Stimulated activated CD4-positive, alpha-beta T cell treated with anti-CD3 and anti-CD28 coated beads, Interleukin-12 subunit alpha, Interleukin-12 subunit beta, amount 100 ng/mL, for 48 hours (primary cell): ENCODE data around the gene SLCO3A1.

Source experiments
- DNase-seq, 3 donors: peaks; one replicate each; pipeline ENCODE4 v3.0.0-alpha.2; 2020; ENCODE audit warnings: low read depth in 2 of 3, low spot score in 1 of 3

The SLCO3A1 gene

GRCh38 chr15:92155934-92156333, 302.4 kb downstream of the SLCO3A1 start:
- DNase-seq, result no peak

GRCh38 chr15:92157666-92158298, 304.3 kb downstream of the SLCO3A1 start:
- no peak for DNase-seq

GRCh38 chr15:92158426-92158825, 304.9 kb downstream of the SLCO3A1 start:
- DNase-seq, result peak in 2 of 3 donors; percentile 25 to 29

DNA sequence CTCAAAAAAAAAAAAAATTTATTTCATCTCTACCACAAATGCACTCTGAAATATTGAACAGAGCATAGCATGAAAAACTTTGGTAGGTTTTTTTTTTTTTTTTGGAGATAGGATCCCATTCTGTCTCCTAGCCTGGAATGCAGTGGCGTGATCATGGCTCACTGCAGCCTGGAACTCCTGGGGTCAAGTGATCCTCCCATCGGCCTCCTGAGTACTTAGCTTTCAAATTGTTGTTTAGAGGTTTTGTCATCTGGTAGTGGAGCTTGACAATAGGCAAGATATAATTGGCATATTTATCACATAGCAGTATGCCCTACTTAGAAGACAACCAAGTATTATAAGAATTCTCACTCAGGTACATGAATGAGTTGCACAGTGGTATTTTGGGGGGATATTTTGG, 306.0 kb downstream of the SLCO3A1 start:
- no peak for DNase-seq

- no peak for DNase-seq
Measured at GRCh38 chr15:92159906-92160841, 306.7 kb downstream of the SLCO3A1 start.

DNA sequence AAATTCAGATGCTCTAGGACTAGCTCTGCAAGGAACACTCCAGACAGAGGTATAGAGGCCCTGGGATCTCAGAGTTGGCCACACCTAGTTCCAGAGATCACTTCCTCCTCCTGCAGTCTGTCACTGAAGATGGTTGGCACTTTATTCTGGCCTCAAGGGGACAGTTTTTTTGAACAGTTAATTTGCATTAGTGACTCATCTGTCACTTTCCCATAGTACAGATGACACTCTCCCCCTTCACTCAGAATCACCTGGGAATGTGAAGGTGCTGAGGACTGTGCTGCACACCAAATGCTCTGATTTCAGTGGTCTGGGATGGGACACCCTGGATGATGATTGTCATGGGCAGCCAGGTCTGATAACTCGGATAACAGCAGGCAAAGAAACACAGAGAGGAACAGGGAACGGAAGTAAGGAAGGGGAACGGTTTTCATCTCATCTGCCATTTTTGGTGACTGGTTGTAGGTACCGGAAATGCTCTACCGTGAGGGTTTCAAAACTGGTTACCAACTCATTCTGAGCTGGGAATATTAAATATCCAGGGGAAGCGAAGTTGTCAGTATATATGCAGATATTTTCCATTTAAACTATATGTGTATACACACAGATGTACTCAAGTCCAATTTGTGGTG, 307.6 kb downstream of the SLCO3A1 start:
- DNase-seq, result no peak

DNA sequence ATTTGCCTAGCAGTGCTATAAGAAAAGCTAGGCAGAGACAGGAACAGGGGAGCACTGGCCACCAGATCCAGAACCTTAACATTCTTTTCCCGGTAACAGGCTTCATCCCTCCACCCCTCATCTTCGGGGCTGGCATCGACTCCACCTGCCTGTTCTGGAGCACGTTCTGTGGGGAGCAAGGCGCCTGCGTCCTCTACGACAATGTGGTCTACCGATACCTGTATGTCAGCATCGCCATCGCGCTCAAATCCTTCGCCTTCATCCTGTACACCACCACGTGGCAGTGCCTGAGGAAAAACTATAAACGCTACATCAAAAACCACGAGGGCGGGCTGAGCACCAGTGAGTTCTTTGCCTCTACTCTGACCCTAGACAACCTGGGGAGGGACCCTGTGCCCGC, 309.1 kb downstream of the SLCO3A1 start:
- no peak for DNase-seq

DNA sequence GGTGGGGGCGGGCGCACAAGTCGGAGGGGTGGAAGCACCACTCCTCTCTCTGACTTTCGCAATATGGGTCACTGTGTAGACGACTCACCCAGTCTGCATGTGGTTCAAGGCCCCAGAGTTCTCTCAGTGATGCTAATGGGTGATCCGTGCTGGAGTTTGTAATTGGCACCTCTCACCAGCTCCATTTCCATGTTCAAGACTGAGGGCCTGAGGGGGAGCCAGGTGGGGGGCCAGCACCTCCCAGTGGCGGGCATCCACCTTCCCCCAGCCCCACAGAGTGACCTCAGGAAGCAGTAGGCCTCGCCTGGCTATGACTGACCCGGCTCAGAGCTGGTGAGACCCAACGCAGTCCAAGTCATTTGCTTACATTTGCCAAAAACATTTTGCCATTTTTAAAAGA, 310.1 kb downstream of the SLCO3A1 start:
- no peak for DNase-seq

- no peak for DNase-seq
Measured at GRCh38 chr15:92164327-92165000, 311.0 kb downstream of the SLCO3A1 start.

DNA sequence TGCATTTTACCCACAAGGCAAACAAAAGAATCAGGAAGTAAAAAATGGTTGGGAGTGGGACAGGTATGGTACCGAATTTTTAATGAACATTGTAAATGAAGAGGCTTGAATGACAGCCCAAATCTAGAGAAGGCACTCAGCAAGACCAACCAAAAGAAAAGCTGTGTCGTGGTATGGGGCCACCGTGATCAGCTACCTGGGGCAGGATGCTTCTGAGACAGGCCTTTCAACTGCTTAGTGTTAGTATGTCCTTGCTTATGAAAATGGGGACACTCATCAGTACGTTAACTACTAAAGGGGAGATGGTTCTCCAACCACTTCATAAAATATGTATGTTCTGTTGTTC, 311.5 kb downstream of the SLCO3A1 start:
- DNase-seq, result no peak

DNA sequence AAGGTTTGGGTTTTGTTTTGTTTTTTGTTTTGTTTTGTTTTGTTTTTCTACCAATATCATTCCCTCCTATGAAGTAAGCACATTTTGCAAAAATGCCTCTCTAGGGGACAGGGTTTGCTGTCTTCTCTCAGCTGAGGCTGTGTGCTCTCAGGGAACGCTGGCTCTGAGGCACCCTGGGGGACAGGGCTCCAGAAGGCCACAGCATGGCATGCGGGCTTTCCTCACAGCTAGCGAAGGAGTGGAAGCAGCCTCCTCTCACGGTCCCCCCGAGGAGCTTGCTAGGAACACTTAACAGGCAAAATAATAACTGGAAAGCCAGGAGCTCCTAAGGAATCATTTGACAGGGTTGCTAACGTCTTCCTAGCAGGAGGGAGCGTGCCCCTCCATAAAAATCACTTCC, 312.5 kb downstream of the SLCO3A1 start:
- no peak for DNase-seq

GRCh38 chr15:92166751-92167405, 313.4 kb downstream of the SLCO3A1 start:
- DNase-seq, result no peak

DNA sequence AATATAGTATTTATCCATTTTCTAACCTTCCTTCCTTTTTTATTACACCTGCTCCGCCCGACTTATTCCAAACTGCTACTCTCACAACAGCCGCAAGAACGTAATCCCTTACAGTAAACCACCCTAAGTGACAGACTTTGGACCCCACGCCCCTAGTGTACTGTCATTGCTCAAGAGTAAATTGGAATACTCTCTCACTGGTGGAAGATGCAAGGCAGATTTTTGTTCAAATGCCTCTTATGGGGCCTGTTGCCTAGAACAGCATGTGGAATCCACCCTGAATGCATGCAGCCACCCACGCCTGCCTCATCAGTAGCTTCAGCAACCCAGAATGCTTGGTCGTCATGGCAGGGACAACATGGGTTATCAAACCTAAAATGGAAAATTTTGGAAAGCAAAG, 313.9 kb downstream of the SLCO3A1 start:
- no peak for DNase-seq

- no peak for DNase-seq
Measured at GRCh38 chr15:92168066-92168683, 314.7 kb downstream of the SLCO3A1 start.

DNA sequence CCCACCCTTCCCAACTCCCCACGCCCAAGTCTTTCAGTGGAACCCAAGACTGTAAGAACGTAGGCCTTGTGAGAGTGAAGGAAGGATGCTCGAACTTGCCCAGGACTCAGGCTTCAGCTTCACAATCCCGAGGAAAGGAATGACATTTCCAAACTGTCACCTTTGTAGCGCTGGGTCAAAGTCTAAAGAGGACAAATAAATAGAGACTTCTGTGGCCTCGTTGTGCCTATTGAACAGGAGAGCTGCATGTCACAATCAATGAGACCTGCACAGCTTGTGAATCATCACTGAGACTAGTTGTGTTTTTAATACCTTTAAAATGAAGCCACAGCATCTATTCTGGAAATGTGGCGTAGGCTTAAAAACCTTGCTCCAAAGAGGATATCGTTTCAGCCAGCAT, 317.4 kb downstream of the SLCO3A1 start:
- no peak for DNase-seq

DNA sequence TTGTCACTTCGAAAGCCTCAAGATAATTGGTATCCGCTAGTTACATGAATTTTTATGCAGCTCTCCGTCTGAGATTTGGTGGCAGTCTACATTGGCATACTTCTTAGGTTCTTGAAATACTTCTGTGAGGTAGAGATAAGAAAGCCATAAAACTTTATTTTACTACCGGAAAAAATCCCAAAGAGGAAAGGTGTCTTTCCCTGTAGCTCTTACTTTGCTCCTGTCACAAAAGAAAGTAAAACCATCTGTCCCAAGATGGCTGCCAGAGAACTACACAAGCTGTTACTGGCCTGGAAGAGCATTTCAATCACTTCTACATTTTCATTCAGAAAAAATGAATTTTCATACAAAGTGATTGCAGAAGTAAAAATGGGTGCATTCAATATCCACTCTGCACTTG, 325.4 kb downstream of the SLCO3A1 start:
- no peak for DNase-seq

DNA sequence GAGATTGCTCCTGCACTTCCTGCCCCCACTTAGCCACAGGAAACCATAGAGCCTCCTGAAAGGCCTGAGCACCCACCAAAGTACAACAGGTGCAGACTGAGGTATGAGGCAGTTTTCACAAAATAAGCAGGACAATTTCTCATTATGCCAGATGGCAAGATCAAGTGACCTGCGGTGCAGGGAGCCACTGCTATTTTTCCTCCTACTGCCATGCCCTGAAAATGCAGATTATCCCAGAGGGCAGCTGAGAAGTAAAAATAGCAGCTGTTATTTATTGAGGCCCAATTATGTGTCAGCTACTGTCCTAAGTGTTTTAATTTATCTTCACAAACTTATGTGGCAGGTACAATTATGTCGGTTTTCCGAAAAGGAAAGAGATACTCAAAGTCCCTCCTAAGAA, 330.6 kb downstream of the SLCO3A1 start:
- DNase-seq, result no peak

DNA sequence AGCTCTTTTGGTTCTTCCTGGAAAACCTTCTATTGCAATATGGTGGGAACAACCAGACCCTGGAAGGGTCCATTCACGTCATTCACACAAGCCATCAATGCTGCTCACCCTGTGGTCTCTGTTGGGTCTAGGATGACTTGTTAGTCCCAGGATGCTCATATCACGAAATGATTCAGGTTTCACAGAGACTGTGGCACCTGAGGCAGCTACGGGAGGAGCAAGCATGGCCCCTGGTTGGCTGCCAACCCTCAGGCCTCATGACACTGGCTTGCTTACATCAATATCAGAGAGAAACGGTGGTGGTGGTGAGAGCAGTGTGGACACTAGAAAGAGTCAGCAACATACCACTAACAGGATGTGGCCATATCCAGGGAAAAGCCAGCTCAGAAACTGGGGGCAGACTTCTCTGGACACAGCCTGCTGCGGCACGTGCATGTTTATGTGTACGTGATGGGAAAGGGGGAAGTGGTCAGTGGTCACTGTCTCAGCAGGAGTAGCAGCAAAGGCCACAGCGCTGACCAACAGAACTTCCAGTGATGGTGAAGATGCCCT, 331.2 kb downstream of the SLCO3A1 start:
- DNase-seq, result no peak

DNA sequence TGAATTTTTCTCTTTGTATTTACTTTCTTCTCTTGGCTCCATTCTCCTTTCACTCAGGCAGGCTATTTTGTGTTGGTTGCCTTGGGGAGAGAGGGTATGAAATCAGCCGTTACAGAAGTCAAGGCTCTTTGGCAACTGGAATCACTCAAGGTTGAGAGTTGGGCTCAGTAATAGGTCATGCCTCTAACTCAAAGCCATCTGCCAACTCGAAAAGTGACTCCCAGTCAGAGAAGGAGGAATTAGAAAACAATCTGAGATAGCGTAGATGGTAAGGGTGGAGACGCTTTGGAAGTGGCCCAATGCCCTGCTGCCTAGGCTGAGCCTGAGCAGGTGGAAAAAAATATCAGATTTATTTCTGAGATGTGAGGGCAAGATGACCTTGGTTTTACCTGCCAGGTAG, 334.5 kb downstream of the SLCO3A1 start:
- DNase-seq, result no peak

DNA sequence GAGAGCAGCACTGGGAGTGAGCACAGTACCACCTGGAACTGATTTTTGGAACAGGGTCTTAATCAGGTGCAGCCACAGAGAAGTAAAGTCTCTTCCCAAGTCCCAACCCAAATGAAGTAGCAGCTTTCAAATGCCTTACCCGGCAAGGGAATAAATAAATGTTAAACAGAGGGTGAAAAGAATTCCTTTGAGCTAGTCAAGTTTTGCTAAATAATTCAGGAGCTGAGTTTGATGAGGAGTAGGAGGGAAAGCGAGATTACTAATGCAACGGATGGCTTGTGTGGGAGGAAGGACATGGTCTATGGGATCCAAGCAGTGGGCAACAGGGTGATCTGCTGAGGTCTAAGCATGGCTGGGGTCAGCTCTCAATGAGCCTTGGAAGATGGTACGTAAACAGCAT, 335.7 kb downstream of the SLCO3A1 start:
- DNase-seq, result no peak
